Limb (tissue), 2 donors: ENCODE data around the gene LEFTY2.
A peak's percentile ranks its signal among the peaks of the same experiment; 100 is the strongest.
"Not testable (repeated sequence)": the region's sequence is repeated elsewhere in the genome, so short reads cannot be mapped to it uniquely, and the experiment has no call there.

Experiments
- DNase-seq, 2 donors: peaks; one replicate each; pipeline ENCODE4 v3.0.0-alpha.2; 2016; ENCODE audit errors: extremely low spot score in 2 of 2

The LEFTY2 gene

GRCh38 chr1:225930566-225930965, 10.5 kb downstream of the LEFTY2 start:
- DNase-seq, result no peak

- DNase-seq, result not testable (repeated sequence)
Observed at GRCh38 chr1:225929462-225929861, 11.6 kb downstream of the LEFTY2 start.

GRCh38 chr1:225928186-225929175, 12.5 kb downstream of the LEFTY2 start:
- no peak for DNase-seq

- DNase-seq, result no peak
Observed at GRCh38 chr1:225926551-225927113, 14.4 kb downstream of the LEFTY2 start.

GRCh38 chr1:225923692-225924555, 17.1 kb downstream of the LEFTY2 start, which contains the start of gene PYCR2:
PYCR2 (minus strand) TSS chr1:225924250; CDS start chr1:225924110, 140 bp downstream.
- peak; percentile 93 to 96 for DNase-seq

- DNase-seq, result no peak
Observed at GRCh38 chr1:225923381-225923691, 17.7 kb downstream of the LEFTY2 start.

- no peak for DNase-seq
Observed at GRCh38 chr1:225921734-225922709, 19.0 kb downstream of the LEFTY2 start.

GRCh38 chr1:225919906-225920305, 21.1 kb downstream of the LEFTY2 start:
- DNase-seq, result no peak

- no peak for DNase-seq
Observed at GRCh38 chr1:225918280-225918679, 22.7 kb downstream of the LEFTY2 start.

- DNase-seq, result no peak
Observed at GRCh38 chr1:225917536-225917935, 23.5 kb downstream of the LEFTY2 start.

- DNase-seq, result no peak
Observed at GRCh38 chr1:225917101-225917500, 23.9 kb downstream of the LEFTY2 start.

- DNase-seq, result peak in 1 of 2 donors; percentile 41
Observed at GRCh38 chr1:225915538-225915991, 25.5 kb downstream of the LEFTY2 start.

GRCh38 chr1:225914947-225915346, 26.1 kb downstream of the LEFTY2 start:
- no peak for DNase-seq

GRCh38 chr1:225914391-225914790, 26.6 kb downstream of the LEFTY2 start:
- no peak for DNase-seq

GRCh38 chr1:225911191-225912130, 29.6 kb downstream of the LEFTY2 start:
- peak; percentile 27 to 83 for DNase-seq

- no peak for DNase-seq
Observed at GRCh38 chr1:225909477-225909876, 31.5 kb downstream of the LEFTY2 start.

GRCh38 chr1:225908773-225909172, 32.2 kb downstream of the LEFTY2 start:
- no peak for DNase-seq

- no peak for DNase-seq
Observed at GRCh38 chr1:225908013-225908640, 32.9 kb downstream of the LEFTY2 start.

- DNase-seq, result no peak
Observed at GRCh38 chr1:225907341-225907740, 33.7 kb downstream of the LEFTY2 start.
